Pancreas (tissue), 10 donors: Measurements from ENCODE around the gene GNA12. TPM values are rescaled to one million over a fixed set of nuclear protein-coding genes. Genes with fewer than 3 reads are reported as not detected.
"Not testable (repeated sequence)": the region's sequence is repeated elsewhere in the genome, so short reads cannot be mapped to it uniquely, and the experiment has no call there.

ENCODE experiments used
- ATAC-seq, 4 donors: fragments of 200-7000 bp; cut with Tn5 transposase; one replicate each; pipeline versions ENCODE4 v1.8.0 to v1.9.1; 2020; ENCODE audit warnings: mild to moderate bottlenecking in 4 of 4, moderate library complexity in 4 of 4
- DNase-seq, 6 donors: peaks; one replicate each; pipeline ENCODE4 v3.0.0-alpha.2; 2020
- FAIRE-seq: peaks from 2 replicates; lab custom pipeline; 2012; peaks lifted over from hg19 to GRCh38; lab: Jason Lieb, UNC
- H3K27ac ChIP-seq, 4 donors: fragments of 200-600 bp; sonication (generic); 1 replicate in 3 of 4; 2 replicates in 1 of 4; pipeline versions ENCODE4 v1.5.0 to v1.8.0; 2020
- H3K27me3 ChIP-seq, 4 donors: fragments of 200-600 bp; one replicate each; pipeline ENCODE4 v1.8.0; 2021
- H3K36me3 ChIP-seq, 3 donors: fragments of 200-600 bp; sonication (generic) in 1 of 3; one replicate each; pipeline versions ENCODE4 v1.5.0 to v1.8.0; 2020 to 2021
- H3K4me1 ChIP-seq, 3 donors: fragments of 200-600 bp; one replicate each; pipeline ENCODE4 v1.8.0; 2021
- H3K4me3 ChIP-seq, 4 donors: fragments of 200-600 bp; sonication (generic) in 2 of 4; one replicate each; pipeline versions ENCODE4 v1.5.0 to v1.8.0; 2020 to 2021
- H3K9me3 ChIP-seq, 4 donors: fragments of 200-600 bp; one replicate each; pipeline ENCODE4 v1.8.0; 2021
- WGBS, 2 donors: extraction: QIAGEN DNeasy Blood & Tissue Kit; methylation state at CpG; one replicate each; pipeline ENCODE4 v1.1.7; 2013; 5-methylcytosine and 5-hydroxymethylcytosine counted together
- intact Hi-C, 3 donors: fragments of 100-400 bp; cut with DNase I; formaldehyde crosslinking; loops; one replicate each; pipeline versions ENCODE4 v1.11.1 to v1.14.2; 2022
- polyA plus RNA-seq, 2 donors: library from polyadenylated mRNA; stranded (reverse); fragments of 200-250 nt; gene quantifications; one replicate each; pipeline ENCODE4 v1.2.3, GENCODE V29; 2013
- total RNA-seq, 6 donors: library from RNA; stranded (reverse); fragmentation: NEBNext Ultra II Directional in 4 of 6; extraction: Animal tissue kit (Norgen Biotek cat#: 25700) in 4 of 6; gene quantifications; one replicate each; pipeline versions ENCODE4 v1.2.1 to v1.2.4, GENCODE V29; 2021 to 2023
- TF ChIP-seq, protein P1 (sequence below), 4 donors: fragments of 200-600 bp; sonication (generic) in 3 of 4; IDR thresholded peaks; one replicate each; pipeline versions ENCODE4 v1.5.0 to v1.8.0; 2021; ENCODE audit warnings: antibody characterized with exemption in 4 of 4
- donor health status: healthy with polysubstance abuse.
- donor health status: DM: no; HTN: no; CAD: no; lungs with moderate emphysema.
- donor health status: DM: no; HTN: no; CAD: no.
- donor health status: control.
- donor health status: control.
- donor health status: Bipolar disorder and iron deficiency.
- donor health status: DM: yes; HTN: yes; CAD: no.
- donor health status: DM: no; HTN: no; CAD: no.
- donor health status: DM: no; HTN: no; CAD: no.
- donor health status: DM: yes; HTN: yes; CAD: no.

GNA12 gene
- total and polyA plus RNA-seq, 8 donors = 7.5 to 23.0 (median 15.9) TPM

GRCh38 chr7:2724453-2725177, 119.5 kb downstream of the GNA12 start:
- Histone ChIP-seq H3K4me3 (no peak overlapping the region), H3K27ac (no peak overlapping the region), H3K4me1 (no peaks in the 10 kb centered on the region), H3K36me3 (peaks cover 0 to 6% (median 0%) of the 10 kb centered on the region in 3 donors), H3K9me3 (no peaks in the 10 kb centered on the region), H3K27me3 (no peaks in the 10 kb centered on the region)
- WGBS, 2 donors = 94 to 96% methylated on average over 31 of the region's 31 CpGs
- intact Hi-C loops = no loop called here
- no peak for ATAC-seq
- no peak for FAIRE-seq
- DNase-seq = peak in 3 of 6 donors; percentile 8 to 22 (median 21)
- TF ChIP-seq, protein P1, sequence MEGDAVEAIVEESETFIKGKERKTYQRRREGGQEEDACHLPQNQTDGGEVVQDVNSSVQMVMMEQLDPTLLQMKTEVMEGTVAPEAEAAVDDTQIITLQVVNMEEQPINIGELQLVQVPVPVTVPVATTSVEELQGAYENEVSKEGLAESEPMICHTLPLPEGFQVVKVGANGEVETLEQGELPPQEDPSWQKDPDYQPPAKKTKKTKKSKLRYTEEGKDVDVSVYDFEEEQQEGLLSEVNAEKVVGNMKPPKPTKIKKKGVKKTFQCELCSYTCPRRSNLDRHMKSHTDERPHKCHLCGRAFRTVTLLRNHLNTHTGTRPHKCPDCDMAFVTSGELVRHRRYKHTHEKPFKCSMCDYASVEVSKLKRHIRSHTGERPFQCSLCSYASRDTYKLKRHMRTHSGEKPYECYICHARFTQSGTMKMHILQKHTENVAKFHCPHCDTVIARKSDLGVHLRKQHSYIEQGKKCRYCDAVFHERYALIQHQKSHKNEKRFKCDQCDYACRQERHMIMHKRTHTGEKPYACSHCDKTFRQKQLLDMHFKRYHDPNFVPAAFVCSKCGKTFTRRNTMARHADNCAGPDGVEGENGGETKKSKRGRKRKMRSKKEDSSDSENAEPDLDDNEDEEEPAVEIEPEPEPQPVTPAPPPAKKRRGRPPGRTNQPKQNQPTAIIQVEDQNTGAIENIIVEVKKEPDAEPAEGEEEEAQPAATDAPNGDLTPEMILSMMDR (IDR thresholded peaks at IDR 0.05) = no peak

DNA sequence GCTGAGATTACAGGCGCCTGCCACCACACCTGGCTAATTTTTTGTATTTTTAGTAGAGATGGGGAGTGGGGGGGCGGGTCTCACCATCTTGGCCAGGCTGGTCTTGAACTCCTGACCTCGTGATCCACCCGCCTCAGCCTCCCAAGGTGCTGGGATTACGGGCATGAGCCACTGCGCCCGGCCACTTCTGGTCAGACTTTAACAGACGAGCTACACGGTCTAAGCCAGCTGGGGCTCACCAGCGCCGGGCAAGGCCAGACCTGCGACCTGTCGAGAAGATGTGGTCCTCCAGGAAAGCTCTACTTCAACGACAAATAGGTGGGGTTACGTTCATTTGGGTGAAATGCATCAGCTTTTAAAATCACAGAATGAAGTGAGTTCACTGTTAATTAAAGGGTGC, 120.1 kb downstream of the GNA12 start:
- H3K4me3 ChIP-seq, FAIRE-seq, H3K36me3 ChIP-seq, intact Hi-C loops, H3K4me1 ChIP-seq, H3K27me3 ChIP-seq, H3K9me3 ChIP-seq, H3K27ac ChIP-seq, ATAC-seq: not testable (repeated sequence)
- DNase-seq = peak in 2 of 6 donors; percentile 35 to 39
- 95 to 96% methylated on average over 15 of the region's 15 CpGs for WGBS, 2 donors

DNA sequence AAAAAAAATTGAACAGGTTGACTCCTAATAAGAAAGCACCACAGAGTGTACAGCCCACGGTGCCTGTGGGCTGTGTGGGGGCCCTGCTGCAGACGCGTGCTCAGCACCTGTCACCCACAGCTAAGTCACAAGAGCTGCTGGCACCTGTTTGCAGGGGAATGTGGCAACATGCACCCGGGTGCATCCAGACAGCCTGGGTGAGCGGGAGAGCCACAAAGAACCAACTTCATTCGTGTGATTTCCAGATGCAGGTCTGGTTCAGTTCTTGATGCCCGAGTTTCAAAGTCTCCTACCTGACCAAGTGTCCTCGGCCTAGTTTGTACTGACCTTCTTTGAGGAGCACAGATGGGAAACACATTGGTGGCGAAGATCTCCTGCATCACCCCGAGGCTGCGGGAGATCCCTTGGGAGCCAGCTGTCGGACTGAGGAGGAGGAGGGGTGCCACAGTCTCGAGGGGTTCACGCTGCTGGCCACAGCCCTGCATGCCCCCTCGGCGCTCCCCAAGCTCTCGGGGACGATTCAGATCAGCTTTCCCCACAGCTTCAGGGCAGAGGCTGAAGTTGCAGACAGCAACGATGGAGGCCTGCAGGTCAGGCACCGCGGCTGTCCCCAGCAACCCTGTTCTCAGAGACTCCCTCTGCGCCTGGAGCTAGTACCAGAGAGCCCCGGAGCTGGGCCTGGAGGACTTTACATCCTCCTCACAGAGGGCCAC, 120.8 kb downstream of the GNA12 start:
- no peak for ATAC-seq
- DNase-seq = peak in 2 of 6 donors; percentile 44 to 47
- no peaks in the 10 kb centered on the region for H3K4me1 ChIP-seq
- intact Hi-C loops = no loop called here
- H3K9me3 ChIP-seq = no peaks in the 10 kb centered on the region
- H3K36me3 ChIP-seq = peaks cover 0 to 6% (median 0%) of the 10 kb centered on the region in 3 donors
- no peak overlapping the region for H3K4me3 ChIP-seq
- TF ChIP-seq, protein P1 (IDR thresholded peaks at IDR 0.05) = no peak
- H3K27me3 ChIP-seq = no peaks in the 10 kb centered on the region
- no peak overlapping the region for H3K27ac ChIP-seq
- FAIRE-seq = no peak
- 88 to 90% methylated on average over 23 of the region's 23 CpGs for WGBS, 2 donors

DNA sequence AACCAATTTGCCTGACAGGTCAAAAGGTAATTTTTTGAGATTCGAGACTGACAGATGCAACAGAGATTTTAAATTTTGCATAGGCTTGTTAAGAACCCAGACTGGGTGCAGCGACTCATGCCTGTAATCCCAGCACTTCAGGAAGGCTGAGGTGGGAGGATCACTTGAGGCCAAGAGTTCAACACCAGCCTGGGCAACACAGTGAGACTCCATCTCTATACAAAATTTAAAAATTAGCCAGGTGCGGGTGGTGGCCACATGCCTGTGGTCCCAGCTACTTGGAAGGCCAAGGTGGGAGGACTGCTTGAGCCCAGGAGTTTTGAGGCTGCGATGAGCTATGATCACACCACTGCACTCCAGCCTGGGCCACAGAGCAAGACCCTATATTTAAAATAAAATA, 121.5 kb downstream of the GNA12 start:
- no peak for FAIRE-seq
- H3K9me3 ChIP-seq = no peaks in the 10 kb centered on the region
- H3K27me3 ChIP-seq = no peaks in the 10 kb centered on the region
- H3K4me1 ChIP-seq = no peaks in the 10 kb centered on the region
- no peak overlapping the region for H3K4me3 ChIP-seq
- TF ChIP-seq, protein P1 (IDR thresholded peaks at IDR 0.05) = no peak
- H3K27ac ChIP-seq = no peak overlapping the region
- DNase-seq = peak in 1 of 6 donors; percentile 1
- 96 to 97% methylated on average over 4 of the region's 4 CpGs for WGBS, 2 donors
- intact Hi-C loops = no loop called here
- peaks cover 0 to 6% (median 0%) of the 10 kb centered on the region in 3 donors for H3K36me3 ChIP-seq
- ATAC-seq = no peak

- H3K27me3 ChIP-seq = no peaks in the 10 kb centered on the region
- FAIRE-seq (no peak), DNase-seq (peak in 2 of 6 donors; percentile 29 to 35)
These were observed 122.3 kb downstream of the GNA12 start for GRCh38 chr7:2721842-2722241.

More at GRCh38 chr7:2721842-2722241, 122.3 kb downstream of the GNA12 start:
- WGBS, 2 donors = 96 to 97% methylated on average over 19 of the region's 19 CpGs
- no peak overlapping the region for H3K27ac ChIP-seq
- H3K4me3 ChIP-seq = no peak overlapping the region
- intact Hi-C loops = no loop called here
- H3K4me1 ChIP-seq = no peaks in the 10 kb centered on the region
- peaks cover 0 to 6% (median 0%) of the 10 kb centered on the region in 3 donors for H3K36me3 ChIP-seq
- ATAC-seq = no peak
- no peaks in the 10 kb centered on the region for H3K9me3 ChIP-seq
- TF ChIP-seq, protein P1 (IDR thresholded peaks at IDR 0.05) = no peak
